Measurements from ENCODE around the gene PIK3R6. TPM values are rescaled to one million over a fixed set of nuclear protein-coding genes. Genes with fewer than 3 reads are reported as not detected.
A peak's percentile ranks its signal among the peaks of the same experiment; 100 is the strongest.

The PIK3R6 gene
- total and polyA plus RNA-seq, 10 of the 15 experiments (the other 5 are each of a cell fraction or from before 2014, with no cell fraction given), result 6.7 to 146 (median 68.2) TPM

DNA sequence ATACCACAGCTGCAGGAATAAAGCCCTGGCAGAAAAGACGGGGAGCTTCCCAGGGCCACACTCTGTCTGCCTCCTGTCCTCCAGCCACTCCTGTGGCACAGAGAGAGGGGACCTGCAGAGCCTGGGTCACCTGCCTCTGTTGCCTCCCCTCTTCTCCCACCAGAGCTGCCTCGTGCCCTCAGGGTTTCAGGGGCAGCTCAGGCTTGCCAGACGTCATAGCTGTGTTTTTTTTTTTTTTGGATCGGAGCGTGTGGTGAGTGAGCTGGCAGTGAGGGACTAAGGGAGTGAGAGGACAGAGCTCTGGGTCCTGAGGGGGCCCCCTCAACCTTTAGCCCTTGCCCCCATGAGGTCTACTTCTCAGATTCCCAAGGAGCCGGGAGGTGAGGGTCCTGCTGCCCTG, 2.1 kb downstream of the PIK3R6 start:
- no TSS peak for BruUV-seq (replicated peaks)
- H3K4me3 ChIP-seq, result peak overlapping the region; percentile 99
- H3K79me2 ChIP-seq (ENCODE audit: control insufficient read depth, insufficient read depth, low read length), result peaks cover 79% of the 10 kb centered on the region
- RAD21 ChIA-PET (ENCODE audit: unreplicated experiment), result interaction anchor here (0.7 to 7.2 kb wide), 14 partner anchors 9 to 112 kb away, joined by 3 to 115 read pairs (median 5); no protein-coding TSS in a partner anchor
- SMC1A ChIA-PET (ENCODE audit: uncharacterized antibody, unreplicated experiment), result interaction anchor here (0.7 to 10.6 kb wide), 13 partner anchors 10 to 739 kb away, joined by 3 to 132 read pairs (median 9); no protein-coding TSS in a partner anchor
- no peaks in the 10 kb centered on the region for H3K27me3 ChIP-seq (replicated peaks in 1 of 2; ENCODE audit: control insufficient read depth in 2 of 2, insufficient read depth in 2 of 2, low read length in 1 of 2)
- peak overlapping the region; percentile 90 for H3K4me2 ChIP-seq (ENCODE audit: control insufficient read depth, insufficient read depth)
- peaks cover 34% of the 10 kb centered on the region for H3K4me1 ChIP-seq (ENCODE audit: control insufficient read depth, insufficient read depth, low read length)
- POLR2A ChIA-PET, result interaction anchor here (0.6 to 3.3 kb wide), 18 partner anchors 9 to 709 kb away, joined by 3 to 21 read pairs (median 4); no protein-coding TSS in a partner anchor
- H2AFZ ChIP-seq (ENCODE audit: control insufficient read depth, low read depth, low read length), result no peak overlapping the region
- TF ChIP-seq, protein P1, sequence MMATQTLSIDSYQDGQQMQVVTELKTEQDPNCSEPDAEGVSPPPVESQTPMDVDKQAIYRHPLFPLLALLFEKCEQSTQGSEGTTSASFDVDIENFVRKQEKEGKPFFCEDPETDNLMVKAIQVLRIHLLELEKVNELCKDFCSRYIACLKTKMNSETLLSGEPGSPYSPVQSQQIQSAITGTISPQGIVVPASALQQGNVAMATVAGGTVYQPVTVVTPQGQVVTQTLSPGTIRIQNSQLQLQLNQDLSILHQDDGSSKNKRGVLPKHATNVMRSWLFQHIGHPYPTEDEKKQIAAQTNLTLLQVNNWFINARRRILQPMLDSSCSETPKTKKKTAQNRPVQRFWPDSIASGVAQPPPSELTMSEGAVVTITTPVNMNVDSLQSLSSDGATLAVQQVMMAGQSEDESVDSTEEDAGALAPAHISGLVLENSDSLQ (IDR thresholded peaks at IDR 0.05), result 0 out of 2 replicates have a peak, but pooled peaks have one; percentile 5
- no peak for TF ChIP-seq KLF5 (IDR thresholded peaks at IDR 0.05; ENCODE audit: partially characterized antibody)
- TF ChIP-seq ZNF384 (IDR thresholded peaks at IDR 0.05; ENCODE audit: borderline replicate concordance, low read depth, low read length), result peak; percentile 69; the same call in 1 of the 2 replicates
- TF ChIP-seq, protein P2, sequence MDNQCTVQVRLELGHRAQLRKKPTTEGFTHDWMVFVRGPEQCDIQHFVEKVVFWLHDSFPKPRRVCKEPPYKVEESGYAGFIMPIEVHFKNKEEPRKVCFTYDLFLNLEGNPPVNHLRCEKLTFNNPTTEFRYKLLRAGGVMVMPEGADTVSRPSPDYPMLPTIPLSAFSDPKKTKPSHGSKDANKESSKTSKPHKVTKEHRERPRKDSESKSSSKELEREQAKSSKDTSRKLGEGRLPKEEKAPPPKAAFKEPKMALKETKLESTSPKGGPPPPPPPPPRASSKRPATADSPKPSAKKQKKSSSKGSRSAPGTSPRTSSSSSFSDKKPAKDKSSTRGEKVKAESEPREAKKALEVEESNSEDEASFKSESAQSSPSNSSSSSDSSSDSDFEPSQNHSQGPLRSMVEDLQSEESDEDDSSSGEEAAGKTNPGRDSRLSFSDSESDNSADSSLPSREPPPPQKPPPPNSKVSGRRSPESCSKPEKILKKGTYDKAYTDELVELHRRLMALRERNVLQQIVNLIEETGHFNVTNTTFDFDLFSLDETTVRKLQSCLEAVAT (IDR thresholded peaks at IDR 0.05), result peak; percentile 7; the same call in 1 of the 2 replicates
- peak; percentile 54; the same call in 1 of the 2 replicates for TF ChIP-seq ATF7 (IDR thresholded peaks at IDR 0.05; ENCODE audit: low read depth)
- TF ChIP-seq POLR2A (IDR thresholded peaks at IDR 0.05; ENCODE audit: low read depth, low read length), result 0 out of 2 replicates have a peak, but pooled peaks have one; percentile 16
- TF ChIP-seq ZNF622 (IDR thresholded peaks at IDR 0.05), result no peak
- 0 out of 2 replicates have a peak, but pooled peaks have one; percentile 20 for TF ChIP-seq POLR2AphosphoS5 (IDR thresholded peaks at IDR 0.05; ENCODE audit: low read length)
- 0 out of 2 replicates have a peak, but pooled peaks have one; percentile 33 for TF ChIP-seq HDGF (IDR thresholded peaks at IDR 0.05)
- H3K9me3 ChIP-seq (replicated peaks; ENCODE audit: control insufficient read depth, insufficient read depth, low read length), result no peaks in the 10 kb centered on the region; the same call in 2 of the 3 replicates
- ATAC-seq (peak; percentile 3), DNase-seq (ENCODE audit: low read depth, low spot score) (no peak), FAIRE-seq (no peak)
- peak overlapping the region; percentile 88 for H3K27ac ChIP-seq (ENCODE audit: control insufficient read depth, insufficient read depth)
- intact Hi-C loops (cut with micrococcal nuclease; ENCODE audit: unreplicated experiment) (no loop called here), in situ Hi-C loops (cut with MboI) (no loop called here)
- peaks cover 2 to 15% of the 10 kb centered on the region in 2 experiments; a peak in 3 of 4 replicates for H3K36me3 ChIP-seq (ENCODE audit: control insufficient read depth in 2 of 2, insufficient read depth in 2 of 2, low read length in 1 of 2)
- WGBS (ENCODE audit: insufficient coverage, insufficient replicate concordance, low lambda C conversion rate, missing lambda C conversion rate), result 6% methylated on average over 5 of the region's 6 CpGs
- H3K9ac ChIP-seq (ENCODE audit: control insufficient read depth, insufficient read depth, low read length), result peak overlapping the region; percentile 92
- no peaks in the 10 kb centered on the region for H4K20me1 ChIP-seq (ENCODE audit: control insufficient read depth, insufficient read depth)
- CTCF ChIA-PET, result interaction anchor here (0.5 to 7.9 kb wide), 11 partner anchors 8 to 559 kb away, joined by 3 to 100 read pairs (median 4); partner anchors contain the start of gene PIK3R5

All from GM12878 (cell line).